ENCODE data around the gene RNF39.
"Not testable (repeated sequence)": the region's sequence is repeated elsewhere in the genome, so short reads cannot be mapped to it uniquely, and the experiment has no call there.

RNF39 gene

DNA sequence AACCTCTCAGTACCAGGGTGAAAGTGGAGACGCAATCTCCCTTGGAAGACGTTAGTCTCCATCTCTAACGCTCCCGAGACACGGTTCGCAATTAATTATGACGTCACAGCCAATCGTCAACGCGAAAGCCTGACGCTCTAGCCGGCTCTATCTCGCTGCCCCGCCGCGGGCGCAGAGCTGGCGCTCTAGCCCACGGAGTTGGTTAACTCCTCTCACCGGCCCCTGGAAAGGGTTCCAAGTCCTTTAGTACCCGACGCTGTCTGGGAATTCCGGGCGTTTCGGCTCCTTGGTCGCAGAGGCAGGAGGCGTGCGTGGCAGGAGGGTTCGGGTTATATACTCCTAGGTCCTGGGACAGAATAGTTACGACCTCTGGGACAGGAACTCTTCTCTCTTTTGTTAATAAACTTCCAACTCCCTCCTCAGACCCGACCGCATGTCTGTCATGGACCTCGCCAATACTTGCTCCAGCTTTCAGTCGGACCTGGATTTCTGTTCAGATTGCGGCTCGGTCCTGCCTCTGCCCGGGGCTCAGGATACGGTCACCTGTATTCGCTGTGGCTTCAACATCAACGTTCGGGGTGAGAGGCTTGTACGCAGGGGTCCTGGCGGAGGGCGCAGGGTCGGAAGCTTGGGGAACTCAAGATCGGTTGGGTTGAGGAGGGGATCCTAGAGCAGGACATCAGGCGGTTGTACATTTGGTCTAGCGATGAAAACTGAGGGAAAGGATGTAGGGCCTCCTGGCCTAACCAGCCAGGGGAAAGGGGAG lies 14.3 kb downstream of the RNF39 start, which contains the start of gene POLR1H:
POLR1H (plus strand) TSS at position 174 of the 766 bp plus-strand sequence; CDS start at position 434, 260 bp downstream.
- peak; percentile 92 to 98 for DNase-seq

- DNase-seq = peak in 1 of 2 experiments; percentile 10
These were observed 14.9 kb downstream of the RNF39 start for GRCh38 chr6:30060606-30061091.

GRCh38 chr6:30055513-30055912 lies 20.1 kb downstream of the RNF39 start:
- DNase-seq = no peak

GRCh38 chr6:30053682-30054081 lies 21.9 kb downstream of the RNF39 start:
- DNase-seq = no peak

DNA sequence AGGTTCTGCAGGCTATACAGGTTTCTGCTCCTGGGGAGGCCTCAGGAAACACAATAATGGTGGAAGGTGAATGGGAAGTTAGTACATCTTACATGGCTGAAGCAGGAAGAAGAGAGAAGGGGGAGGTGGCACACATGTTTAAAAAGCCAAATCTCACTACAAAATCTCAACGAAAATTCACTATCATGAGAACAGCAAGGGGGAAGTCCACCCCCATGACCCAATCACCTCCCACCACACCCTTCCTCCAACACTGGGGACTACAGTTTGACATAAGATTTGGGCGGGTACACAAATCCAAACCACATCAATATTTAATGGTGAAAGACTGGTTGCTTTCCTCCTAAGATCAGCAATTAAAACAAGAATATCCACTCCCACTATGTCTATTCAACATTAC lies 28.3 kb downstream of the RNF39 start:
- DNase-seq = no peak

- no peak for DNase-seq
These were observed 30.9 kb downstream of the RNF39 start for GRCh38 chr6:30044630-30045029.

- DNase-seq = no peak
These were observed 31.8 kb downstream of the RNF39 start for GRCh38 chr6:30043744-30044143.

- no peak for DNase-seq
These were observed 32.7 kb downstream of the RNF39 start for GRCh38 chr6:30042914-30043313.

DNA sequence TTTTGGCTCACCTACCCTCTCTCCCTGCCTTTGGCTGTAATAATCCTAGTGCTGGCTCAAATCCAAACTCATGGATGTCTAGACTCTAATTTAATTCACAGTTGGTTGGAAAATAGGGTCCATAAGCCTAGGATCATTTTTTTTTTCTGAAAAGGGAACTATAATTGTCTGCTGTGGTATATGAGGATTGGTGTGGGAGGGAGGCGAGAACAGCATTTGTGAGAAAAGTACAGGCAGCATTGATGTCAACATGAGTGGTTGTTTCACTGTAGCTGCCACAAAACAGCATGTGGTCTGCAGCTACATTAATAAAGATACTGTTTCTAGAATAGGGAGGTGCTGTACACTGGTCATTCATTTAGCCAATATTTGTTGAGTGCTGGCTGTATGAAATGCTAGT lies 33.1 kb downstream of the RNF39 start:
- DNase-seq = no peak

DNA sequence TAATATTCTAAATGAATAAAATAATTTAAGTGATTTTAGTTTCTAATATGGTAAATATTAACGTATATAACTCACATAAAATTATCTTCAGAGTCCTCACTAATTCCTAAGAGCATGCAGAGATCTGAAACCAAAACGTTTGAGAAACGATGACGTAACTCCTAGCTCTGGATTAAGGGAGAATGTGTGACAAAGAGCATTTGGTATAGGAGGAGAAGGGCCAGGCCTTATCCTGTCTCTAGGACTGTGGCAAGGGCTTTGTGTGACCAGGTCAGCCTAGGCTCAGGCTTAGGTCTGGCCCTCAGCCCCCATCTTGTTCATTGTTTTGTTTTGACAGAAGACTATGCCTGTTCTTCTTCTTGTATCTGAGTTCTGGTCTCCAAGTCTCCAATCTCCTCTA lies 33.7 kb downstream of the RNF39 start:
- no peak for DNase-seq

GRCh38 chr6:30041221-30041620 lies 34.3 kb downstream of the RNF39 start:
- no peak for DNase-seq

DNA sequence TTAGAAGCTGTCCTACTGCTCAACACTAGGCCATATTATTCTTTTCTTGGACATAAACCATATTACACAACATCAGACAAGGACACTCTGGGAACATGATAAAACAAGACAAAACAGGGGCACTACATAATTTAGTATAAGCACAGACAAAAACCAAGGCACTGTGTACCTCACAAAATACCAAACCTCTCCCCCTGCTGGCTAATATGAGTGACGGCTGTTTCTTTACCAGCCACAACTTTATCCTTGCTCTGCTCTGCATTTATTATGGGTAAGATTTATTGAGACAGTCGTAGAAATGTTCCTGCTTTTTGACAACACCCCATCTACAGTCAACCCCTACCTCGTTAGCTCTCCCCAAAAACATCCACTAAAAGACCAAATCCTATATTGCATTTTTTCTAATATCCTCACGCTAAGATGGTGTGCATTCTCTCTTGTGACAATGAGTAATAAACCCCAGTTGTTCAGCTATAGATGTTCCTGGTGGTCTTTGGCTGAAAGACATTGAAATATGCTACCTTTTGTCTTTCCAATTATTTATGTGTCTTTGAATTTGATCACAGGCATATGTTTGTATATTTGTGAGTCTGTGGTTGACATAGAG lies 38.3 kb downstream of the RNF39 start:
- DNase-seq = peak in 1 of 2 experiments; percentile 25

- no peak for DNase-seq
These were observed 39.8 kb downstream of the RNF39 start for GRCh38 chr6:30035784-30036183.

GRCh38 chr6:30033440-30033839 lies 42.1 kb downstream of the RNF39 start:
- DNase-seq = not testable (repeated sequence)

GRCh38 chr6:30031381-30031780 lies 44.2 kb downstream of the RNF39 start:
- DNase-seq = no peak

DNA sequence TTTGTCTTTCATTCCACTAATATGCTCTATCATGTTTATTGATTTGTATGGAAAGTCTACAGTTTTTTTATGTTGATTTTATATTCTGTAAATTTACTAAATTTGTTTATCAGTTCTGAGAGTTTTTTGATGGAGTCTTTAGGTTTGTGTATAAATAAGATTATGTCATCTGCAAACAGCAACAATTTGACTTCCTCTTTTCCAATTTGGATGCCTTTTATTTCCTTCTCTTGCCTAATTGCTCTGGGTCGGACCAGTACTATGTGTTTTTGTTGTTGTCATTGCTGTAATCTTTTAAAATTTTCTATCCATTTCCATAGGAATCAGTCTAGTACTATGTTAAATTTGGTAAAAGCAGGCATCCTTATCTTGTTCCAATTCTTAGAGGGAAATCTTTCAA lies 46.0 kb downstream of the RNF39 start:
- no peak for DNase-seq

- DNase-seq = no peak
These were observed 50.4 kb downstream of the RNF39 start for GRCh38 chr6:30025186-30025585.

DNA sequence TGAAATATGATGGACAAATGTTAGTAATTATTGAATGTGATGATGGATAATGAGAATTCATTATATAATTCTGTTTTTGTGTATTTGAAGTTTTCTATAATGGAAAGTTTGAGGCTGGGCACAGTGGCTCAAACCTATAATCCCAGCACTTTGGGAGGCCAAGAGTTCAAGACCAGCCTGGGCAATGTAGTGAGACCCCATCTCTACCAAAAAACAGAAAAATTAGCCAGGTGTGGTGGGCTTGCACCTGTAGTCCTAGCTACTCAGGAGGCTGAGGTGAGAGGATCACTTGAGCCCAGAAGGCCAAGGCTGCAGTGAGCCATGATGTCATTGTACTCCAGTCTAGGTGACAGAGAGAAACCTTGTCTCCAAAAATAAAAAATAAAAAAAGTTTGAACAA lies 52.9 kb downstream of the RNF39 start:
- DNase-seq = not testable (repeated sequence)

GRCh38 chr6:30022189-30022588 lies 53.4 kb downstream of the RNF39 start:
- DNase-seq = no peak

GRCh38 chr6:30020626-30021025 lies 54.9 kb downstream of the RNF39 start:
- no peak for DNase-seq

Data from NCI-H526 (cell line).